Measurements from ENCODE around the gene TMEM271.

The TMEM271 gene

DNA sequence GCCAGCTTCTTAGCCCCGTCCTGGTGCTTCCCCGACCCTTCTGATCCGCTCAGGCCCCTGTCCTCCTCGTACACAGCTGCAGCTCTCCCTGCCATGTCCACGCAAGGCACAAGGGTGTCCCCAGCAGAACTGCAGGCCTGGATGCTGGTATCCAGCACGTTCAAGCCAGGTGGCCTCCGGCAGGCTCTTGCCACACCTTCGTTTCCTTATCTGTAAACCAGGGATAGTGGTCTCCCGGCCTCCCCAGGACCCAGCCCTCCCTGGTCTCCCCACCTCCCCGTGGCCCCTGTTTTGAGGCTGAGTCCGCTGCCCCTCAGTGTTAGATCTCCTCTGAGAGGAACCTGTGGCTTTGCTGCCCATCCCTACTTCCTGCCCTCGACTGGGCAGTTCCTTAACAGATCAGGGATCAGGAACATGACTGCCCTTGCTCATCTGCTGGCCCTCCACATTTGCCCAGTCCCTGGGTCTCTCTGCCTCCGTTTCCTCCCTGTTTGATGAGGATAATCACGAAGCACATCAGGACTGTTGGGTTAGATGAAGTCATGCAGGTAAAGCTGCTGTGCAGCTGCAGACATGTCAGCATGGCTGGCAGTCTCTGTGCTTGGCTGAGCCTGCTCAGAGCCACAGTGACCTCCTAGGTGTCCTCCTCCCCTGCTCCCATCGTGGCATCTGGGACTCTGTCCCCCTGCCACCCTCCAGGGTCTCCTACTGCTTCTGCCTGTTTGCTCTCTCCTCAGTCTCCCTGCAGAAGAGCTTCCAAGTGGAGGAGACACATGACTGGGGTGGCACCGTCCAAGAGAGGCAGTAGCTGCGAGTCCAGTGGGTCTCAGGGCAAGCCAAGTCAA, 44.2 kb downstream of the TMEM271 start:
- no peak for DNase-seq

DNA sequence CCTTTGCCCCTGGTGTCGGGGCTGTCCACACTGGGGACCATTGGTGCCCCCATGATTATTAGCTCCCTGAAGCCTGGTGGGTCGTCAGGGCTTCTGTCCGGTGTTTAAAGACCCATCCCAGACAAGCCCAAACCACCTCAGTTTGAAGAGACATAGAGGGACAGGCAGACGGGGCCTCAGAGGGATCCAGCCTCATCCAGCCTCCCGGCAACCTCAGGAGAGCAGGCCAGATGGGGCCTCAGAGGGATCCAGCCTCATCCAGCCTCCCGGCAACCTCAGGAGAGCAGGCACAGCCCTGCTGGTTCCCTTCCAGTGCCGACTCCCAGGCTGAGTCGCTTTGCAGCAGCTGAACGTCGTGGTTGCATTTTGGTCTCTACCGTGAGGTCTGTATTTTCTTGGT, 45.0 kb downstream of the TMEM271 start:
- DNase-seq: no peak

DNA sequence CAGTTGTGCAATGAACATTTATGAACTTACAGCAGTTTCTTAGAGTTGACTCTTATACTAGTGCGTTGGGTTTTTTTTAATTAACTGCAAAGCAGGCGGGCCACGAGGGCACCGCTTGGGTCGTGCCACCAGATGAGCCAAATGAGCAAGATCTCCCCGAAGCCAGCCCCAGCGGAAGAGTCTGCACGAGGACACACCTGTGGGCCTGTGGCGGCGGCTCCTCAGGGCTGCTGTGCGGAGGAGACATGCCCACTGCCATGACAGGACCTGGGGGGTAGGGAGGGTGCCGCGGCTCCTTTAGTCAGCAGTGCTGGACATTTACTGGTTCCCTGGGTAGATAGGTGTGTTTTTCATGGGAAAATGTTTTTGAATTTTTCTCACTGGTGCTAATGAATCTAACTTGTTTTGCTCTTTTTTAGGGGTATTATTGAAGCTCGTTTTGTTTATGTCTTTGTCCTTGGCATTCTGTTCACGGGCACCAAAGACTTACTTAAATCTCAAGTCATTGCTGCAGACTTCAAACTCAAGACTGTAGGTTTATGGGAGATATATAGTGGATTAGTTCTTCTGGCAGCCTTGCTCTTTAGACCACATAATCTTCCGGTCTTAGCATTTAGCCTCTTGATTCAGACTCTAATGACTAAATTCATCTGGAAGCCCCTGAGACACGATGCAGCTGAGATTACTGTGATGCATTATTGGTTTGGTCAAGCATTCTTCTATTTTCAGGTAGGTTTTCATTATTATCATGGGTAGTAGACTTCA, 45.9 kb downstream of the TMEM271 start:
- no peak for DNase-seq

DNA sequence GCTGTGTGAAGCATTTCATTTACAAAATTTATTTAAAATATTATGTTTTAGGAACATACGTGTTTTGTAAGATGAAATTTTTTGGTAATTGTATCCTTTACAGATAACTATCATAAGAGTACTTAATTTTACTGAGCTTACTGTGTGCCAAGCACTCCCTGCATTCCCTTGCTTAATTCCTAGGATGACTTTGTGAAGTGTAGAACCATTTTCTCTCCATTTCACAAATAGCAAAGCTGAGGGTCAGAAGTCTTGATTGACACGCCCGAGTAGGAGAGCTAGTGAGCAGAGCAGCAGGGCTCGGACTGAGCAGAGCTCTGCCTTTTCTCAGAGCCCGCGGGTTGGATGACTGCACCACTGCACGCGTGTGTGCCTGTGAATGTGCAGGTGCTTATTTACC, 46.5 kb downstream of the TMEM271 start:
- no peak for DNase-seq

DNA sequence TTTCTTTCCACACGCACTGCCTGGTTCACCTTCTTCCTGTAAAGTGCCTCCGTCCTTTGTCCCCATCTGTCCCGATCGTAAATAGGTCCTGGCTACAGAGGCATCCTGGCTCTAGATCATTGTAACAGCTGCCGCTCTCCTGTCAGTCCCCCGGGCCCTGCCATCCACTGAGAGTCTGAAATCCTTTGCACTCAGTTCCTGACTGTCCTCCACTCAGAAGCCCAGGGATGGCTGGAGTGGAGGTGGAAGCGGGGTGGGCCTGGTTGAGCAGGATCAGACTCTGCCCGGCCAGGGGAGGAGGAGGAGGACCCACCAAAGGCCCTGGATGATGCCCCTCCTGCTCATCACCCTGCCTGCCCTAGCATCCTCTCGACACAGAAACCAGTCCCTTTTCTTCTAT, 47.3 kb downstream of the TMEM271 start:
- no peak for DNase-seq

DNA sequence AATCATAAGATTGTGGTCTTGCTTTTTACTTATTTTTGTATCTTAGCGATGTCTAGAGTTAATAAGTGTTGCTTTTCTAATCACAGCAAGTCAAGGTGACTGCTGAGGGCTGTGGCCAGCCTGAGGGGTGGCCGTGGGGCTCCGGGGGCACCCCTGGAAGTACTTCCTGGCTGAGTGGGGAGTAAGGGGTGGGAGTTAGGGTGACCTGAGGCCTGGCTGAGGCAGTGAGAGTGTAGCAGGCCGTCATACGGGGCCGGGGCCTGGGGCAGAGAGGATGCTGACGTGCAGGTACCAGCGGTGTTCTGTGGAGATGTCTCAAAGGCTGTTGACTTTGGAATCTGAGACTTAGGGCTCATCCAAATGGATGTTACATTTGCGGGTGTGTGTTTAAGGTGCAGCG, 47.8 kb downstream of the TMEM271 start:
- no peak for DNase-seq

DNA sequence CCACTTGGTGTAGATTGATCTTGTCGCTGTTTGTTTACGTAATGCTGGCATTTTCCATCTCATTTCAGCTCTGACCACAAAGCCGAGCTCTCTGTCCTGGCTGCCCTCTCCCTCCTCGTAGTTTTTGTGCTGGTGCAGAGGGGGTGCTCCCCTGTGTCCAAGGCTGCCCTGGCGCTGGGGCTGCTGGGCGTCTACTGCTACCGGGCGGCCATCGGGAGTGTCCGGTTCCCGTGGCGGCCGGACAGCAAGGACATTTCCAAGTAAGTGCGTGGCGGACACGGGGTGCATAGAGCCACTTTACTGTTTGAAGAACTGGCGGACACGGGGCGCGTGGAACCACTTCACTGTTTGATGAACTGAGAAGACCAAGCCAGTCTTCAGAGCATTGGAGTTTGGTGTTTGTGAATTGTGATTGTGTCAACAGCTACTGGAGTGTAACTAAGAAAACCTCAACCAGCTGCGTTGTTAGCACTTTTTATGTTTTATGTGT, 49.1 kb downstream of the TMEM271 start:
- DNase-seq: no peak

DNA sequence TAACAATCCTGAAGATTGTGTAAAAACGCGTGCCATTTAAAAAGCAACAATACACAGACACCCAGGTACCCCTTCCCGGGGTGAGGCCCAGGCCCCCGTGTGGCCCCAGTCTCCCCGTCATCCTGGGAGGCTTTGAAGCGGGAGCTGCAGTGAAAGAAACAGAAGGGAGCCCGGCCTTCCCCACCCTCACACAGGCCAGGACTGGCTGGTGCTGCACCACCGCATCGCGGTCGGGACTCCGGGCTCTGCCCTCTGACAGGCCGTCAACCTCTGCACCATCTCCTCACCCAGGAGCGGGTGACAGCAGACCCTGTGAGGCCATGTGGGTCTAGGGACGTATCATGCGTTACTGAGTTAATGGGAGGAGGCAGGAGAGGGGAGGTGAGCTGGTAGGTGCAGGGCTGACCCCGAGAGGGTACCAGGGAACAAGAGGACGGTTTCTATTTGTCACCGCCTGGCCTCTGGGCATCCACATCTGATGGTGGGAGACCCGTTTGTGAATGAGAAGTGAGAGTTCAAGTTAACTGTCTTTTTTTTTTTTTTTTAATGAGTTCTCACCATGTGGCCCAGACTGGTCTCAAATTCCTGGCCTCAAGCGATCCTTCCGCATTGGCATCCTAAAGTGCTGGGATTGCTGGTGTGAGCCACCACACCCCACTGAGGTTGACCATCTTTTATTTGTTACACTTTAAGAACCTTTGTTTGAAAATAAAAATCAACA, 49.7 kb downstream of the TMEM271 start:
- DNase-seq: no peak

DNA sequence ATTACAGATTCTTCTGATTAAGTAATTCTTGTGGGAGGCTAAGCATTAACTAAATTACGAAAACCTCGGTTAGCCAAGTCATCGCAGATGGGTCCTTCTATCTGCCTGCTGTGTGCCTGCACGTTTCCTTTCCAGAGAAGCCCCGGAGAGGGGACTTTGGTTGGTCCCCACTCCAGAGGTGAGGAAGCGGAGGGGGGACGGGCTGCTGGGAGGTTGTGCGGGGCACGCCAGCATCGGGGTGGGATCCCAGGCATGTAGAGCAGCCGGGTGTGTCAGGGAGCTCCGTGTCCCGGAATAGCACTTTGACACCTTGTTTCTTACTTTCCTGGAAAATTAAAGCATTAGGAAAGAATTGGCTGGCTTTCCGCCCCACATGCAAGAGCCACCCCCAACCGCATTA, 50.4 kb downstream of the TMEM271 start:
- no peak for DNase-seq

DNA sequence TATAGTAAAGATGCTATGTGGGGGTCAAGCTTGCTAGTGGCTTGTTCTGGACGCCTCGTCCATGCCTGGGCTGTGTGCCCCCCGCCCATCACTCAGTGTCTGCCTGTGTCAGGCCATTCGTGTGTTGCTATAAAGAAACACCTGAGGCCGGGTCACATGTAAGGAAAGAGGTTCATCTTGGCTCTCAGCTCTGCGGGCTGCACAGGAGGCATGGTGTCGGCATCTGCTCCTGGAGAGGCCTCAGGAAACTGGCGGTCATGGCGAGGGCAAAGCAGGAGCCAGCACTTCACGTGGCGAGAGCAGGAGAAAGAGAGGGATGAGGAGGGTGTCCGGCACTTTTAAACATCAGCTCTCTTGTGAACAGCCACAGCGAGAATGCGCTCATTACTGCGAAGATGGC, 51.9 kb downstream of the TMEM271 start:
- DNase-seq: no peak

Measured in NCI-H1105 treated with DMSO at 0.1 percent for 48 hours (cell line).